Posterior vena cava (tissue), 2 donors: Measurements from ENCODE around the gene WSCD1. TPM values are rescaled to one million over a fixed set of nuclear protein-coding genes. Genes with fewer than 3 reads are reported as not detected.
A peak's percentile ranks its signal among the peaks of the same experiment; 100 is the strongest.

Source experiments
- DNase-seq: peaks from one replicate; pipeline ENCODE4 v3.0.0-alpha.2; 2020; ENCODE audit warnings: low spot score
- intact Hi-C, 2 donors: fragments of 100-400 bp; cut with DNase I; formaldehyde crosslinking; loops; one replicate each; pipeline versions ENCODE4 v1.14.1 to v1.14.2; 2022 to 2023
- total RNA-seq, 2 donors: library from RNA; stranded (reverse); fragmentation: NEBNext Ultra II Directional; extraction: Animal tissue kit (Norgen Biotek cat#: 25700); gene quantifications; one replicate each; pipeline ENCODE4 v1.2.1, GENCODE V29; 2021
- donor health status: DM: yes; HTN: yes; CAD: no.
- donor health status: DM: yes; HTN: yes; CAD: no.

Gene WSCD1
- total RNA-seq, 2 donors from 2014 or later, result 4.2 to 6.0 TPM

GRCh38 chr17:6079960-6080359, 9.8 kb downstream of the WSCD1 start:
- intact Hi-C loops, result no loop called here
- no peak for DNase-seq

DNA sequence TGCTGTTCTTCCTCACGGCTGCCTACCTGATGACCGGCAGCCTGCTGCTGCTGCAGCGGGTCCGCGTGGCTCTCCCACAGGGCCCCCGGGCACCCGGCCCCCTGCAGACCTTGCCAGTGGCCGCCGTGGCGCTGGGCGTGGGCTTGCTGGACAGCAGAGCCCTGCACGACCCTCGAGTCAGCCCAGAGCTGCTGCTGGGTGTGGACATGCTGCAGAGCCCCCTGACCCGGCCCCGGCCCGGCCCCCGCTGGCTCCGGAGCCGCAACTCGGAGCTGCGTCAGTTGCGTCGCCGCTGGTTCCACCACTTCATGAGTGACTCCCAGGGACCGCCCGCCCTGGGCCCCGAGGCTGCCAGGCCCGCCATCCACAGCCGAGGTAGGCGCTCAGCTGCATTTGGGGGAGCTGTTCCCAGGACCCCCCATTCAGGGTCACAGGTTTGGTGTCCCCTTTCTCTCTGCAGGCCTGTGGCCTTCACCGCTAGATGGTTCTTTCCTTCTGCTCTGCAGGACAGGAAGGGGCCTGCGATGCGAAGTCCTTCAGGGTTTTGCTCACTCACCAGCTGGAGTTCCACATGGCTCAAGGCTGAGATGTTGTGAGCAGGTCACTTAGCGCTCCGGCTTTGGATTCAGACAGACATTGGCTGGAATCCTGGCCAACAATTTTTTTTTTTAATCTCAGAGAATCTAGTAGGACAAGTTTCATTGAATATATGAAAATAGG, 10.7 kb downstream of the WSCD1 start:
- DNase-seq, result no peak
- intact Hi-C loops, result no loop called here

DNA sequence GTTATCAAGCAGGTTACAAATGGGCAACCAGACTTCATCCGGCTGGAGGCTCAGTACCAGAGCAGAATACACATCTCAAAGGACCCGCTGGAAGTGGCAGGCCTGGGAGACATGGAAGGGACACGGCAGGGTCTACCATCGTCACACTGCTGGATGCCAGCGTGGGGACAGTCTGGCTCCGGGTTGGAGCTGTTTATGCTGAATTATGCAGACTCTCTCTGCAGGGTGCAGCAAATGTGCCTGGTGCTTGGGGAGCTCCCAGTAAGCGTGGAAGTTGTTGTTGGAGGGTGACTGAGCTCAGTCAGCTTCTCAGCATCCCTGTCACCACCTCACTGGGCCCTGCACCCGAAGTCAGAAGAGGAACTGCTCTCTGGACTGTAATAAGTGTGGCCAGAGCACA, 12.2 kb downstream of the WSCD1 start:
- intact Hi-C loops, result no loop called here
- no peak for DNase-seq

DNA sequence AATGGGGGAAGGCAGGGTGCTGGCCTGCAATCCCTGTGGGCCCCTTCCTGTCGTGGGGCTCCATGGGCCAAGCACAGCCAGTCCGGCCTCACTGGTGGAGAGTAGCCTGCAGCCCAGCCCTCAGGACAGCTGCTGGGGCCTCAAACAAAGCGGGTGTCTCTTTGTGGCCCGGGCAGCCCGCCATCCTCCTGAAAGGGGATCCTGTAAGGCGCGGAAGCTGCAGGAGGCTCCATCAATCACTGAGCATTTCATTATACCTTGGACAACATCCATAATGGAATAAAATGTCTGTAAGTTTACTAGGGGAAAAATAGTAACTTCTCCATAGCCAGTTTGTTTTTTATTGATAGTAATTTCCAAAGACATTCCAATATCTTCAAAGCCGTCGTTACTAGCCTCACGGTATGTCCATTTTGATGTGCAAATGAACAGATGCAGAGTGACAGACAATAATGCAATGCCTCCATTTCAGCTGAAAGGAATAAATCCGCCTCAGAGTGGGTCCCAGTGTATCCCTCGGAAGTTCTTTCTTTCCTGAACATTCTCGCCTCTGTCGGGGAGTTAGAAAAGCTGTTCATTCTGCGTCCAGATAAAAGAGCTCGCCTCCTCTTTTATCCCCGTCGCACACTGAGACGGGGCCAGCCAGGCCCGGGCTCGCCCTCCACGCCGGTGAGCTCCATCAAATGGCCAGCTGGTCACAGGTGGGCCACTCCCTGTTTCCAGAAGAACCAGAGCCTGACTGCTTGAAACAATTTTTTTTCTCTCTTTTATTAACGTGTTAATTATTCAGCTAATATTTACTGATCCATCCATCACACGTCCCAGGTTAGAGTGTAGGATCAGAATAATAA, 14.4 kb downstream of the WSCD1 start:
- no peak for DNase-seq
- intact Hi-C loops, result no loop called here

- intact Hi-C loops, result no loop called here
- no peak for DNase-seq
Observed at GRCh38 chr17:6085812-6086211, 15.6 kb downstream of the WSCD1 start.

DNA sequence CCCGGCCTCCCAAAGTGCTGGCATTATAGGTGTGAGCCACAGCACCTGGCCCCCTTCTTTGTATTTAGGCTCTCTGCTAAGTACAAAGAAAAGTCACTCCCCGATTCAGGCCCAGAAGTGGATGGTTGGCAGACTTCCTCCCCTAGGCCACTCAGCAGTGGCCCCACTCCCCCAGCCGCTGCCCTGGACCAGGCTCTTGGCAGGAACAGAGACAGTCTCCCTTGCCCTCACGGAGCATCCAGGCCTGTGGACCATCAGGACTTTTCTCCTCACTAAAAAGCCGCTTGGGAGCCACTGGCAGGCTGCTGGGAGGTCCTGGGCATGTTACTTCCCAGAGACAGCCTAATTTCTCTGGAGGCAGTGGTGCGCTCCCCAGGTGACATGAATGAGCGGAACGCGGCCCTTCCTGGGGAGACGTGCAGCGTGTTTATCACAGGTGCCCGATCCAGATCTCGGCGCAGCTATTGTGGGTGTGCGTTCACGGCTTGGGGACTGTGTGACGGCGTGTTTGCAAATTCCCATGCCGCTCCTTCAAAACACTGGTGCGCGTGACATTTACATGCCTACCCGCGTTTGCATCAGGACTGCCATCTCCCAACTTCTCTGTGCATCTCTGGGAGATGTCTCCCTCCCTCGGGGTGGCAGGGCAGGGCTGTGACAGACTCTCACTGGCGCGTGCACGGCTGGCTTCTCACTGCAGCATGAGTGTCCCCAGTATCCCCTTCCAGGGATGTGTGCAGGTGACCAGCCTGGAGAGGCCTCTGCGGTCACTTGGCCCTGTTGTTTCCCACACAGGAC, 16.6 kb downstream of the WSCD1 start:
- DNase-seq, result no peak
- intact Hi-C loops, result no loop called here

DNA sequence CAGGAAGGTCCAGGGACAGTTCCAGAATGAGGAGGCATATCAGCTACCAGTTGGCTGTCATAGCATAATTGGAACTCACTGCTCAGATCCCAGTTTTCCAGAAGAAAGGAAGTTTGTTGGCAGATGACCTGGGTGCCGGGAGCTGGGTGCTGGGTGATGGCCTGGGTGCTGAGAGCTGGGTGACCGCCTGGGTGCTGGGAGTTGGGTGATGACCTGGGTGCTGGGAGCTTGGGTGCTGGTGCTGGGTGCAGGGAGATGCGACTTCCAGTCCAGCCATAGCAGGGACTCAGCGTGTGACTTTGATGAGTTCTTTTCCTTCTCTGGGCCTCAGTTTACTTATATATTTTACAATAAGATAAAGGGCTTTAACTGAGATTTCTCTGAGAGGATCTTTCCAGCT, 18.0 kb downstream of the WSCD1 start:
- intact Hi-C loops, result no loop called here
- peak; percentile 42 for DNase-seq

DNA sequence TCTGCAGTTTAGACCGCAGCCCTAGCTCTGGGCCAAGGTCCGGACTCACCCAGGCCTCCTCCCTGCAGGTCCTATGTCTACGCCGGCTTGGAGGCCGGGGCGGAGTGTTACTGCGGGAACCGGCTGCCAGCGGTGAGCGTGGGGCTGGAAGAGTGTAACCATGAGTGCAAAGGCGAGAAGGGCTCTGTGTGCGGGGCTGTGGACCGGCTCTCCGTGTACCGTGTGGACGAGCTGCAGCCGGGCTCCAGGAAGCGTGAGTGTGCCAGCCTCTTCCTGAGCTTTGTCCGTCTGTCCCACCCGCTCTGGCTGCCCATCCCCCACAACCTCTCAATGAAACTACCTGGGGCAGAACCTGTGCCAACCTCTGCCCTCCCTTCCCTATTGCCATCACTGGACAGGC, 20.1 kb downstream of the WSCD1 start:
- peak; percentile 75 for DNase-seq

DNA sequence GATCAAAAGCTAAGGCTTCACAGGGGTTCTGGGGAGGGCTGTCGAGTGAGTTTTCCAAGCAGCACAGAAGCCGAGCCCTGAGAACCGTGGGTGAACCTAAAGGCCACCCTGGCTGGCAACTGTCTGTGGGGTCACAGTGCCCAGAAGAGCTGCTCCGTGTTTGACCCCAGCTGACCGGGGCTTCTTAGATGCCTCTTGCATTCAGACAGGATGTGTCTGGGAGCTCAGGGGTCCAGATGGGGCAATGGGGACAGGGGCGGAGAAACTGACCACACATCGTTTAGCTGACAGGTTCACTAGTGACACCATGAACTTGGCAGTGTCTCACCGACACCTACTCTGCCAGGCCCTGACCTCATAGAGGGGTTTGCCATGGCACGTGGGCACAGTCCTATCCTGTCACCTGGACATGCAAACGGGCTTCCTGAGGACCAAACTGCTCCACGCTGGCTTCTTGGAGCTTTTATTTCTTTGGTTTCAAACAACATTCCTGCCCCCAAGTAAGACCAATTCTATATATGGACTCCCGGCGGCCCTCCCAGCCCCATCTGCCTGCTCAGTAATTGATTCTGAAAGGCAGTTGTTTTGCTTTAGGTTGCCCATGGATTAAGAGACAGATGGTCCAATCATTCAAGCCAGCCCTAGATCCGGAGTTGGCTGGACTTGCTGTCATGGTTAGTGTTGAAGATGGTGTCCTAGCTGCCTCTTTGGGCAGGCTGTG, 22.2 kb downstream of the WSCD1 start:
- intact Hi-C loops, result loop anchor here in 1 of 2 donors (10.0 kb wide), 1 partner anchor 868 kb away; no protein-coding TSS in a partner anchor
- DNase-seq, result peak; percentile 61

More for the DNA sequence above, 20.1 kb downstream of the WSCD1 start:
- intact Hi-C loops, result loop anchor here in 1 of 2 donors (10.0 kb wide), 1 partner anchor 865 kb away; no protein-coding TSS in a partner anchor

DNA sequence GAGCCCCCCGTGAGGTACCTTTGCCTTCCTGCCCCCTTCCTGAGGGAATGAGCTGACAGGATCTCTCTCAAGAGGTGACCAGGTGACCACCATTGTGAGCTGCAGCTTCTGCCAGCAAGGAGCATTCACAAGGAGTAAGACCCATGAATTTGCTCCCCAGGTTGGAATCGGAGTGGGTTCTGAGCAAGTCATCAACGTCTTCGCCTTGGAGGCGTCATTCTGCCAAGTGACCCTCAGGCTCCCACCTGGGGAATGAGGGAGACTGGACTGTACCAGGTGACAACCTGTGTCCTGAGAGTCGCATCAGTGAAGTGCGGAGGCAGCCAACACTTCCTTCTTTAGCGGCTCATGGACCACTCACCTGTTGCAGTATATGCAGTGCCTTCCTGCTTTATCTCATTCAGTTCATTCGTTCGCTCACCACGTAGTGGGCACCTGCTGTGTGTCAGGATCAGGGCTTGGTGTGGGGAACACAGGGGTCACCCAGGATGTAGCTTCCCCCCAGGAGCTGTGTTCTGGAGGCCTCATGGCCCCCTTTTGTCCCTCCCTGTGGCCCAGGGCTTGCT, 22.8 kb downstream of the WSCD1 start:
- DNase-seq, result peak; percentile 37
- intact Hi-C loops, result loop anchor here in 1 of 2 donors (10.0 kb wide), 1 partner anchor 868 kb away; no protein-coding TSS in a partner anchor

DNA sequence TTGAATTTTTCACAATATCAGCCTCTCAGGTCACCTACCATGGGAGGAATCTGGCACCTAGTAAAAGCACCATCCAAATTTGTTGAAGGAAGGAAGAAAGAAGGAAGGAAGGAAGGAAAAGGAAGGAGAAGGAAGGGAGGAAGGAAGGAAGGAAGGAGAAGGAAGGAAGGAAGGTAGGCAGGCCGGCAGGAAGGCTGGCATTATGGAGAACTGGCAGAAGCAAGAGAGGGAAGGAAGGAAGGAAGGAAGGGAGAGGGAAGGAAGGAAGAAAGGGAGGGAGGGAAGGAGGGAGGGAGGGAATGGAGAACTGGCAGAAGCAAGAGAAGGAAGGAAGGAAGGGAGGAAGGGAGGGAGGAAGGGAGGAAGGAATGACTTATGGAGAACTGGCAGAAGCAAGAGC, 24.3 kb downstream of the WSCD1 start:
- intact Hi-C loops, result loop anchor here in 1 of 2 donors (10.0 kb wide), 1 partner anchor 870 kb away; no protein-coding TSS in a partner anchor
- DNase-seq, result no peak

DNA sequence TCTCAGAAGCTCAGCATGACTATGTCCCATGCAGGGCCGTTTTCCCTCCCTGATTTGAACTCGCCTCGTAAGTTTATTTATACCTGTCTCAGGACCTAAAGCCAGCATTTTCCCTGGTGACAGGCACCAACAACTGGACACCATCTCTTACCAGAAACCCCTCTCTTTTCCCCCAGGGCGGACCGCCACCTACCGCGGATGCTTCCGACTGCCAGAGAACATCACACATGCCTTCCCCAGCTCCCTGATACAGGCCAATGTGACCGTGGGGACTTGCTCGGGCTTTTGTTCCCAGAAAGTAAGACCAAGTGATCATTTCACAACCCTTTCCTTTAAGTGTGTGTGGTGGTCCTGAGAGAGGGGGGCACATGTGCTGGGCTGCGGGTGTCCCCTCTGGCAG, 24.7 kb downstream of the WSCD1 start:
- no peak for DNase-seq
- intact Hi-C loops, result loop anchor here in 1 of 2 donors (10.0 kb wide), 1 partner anchor 870 kb away; no protein-coding TSS in a partner anchor

GRCh38 chr17:6095501-6095900, 25.3 kb downstream of the WSCD1 start:
- intact Hi-C loops, result loop anchor here in 1 of 2 donors (10.0 kb wide), 1 partner anchor 871 kb away; no protein-coding TSS in a partner anchor

DNA sequence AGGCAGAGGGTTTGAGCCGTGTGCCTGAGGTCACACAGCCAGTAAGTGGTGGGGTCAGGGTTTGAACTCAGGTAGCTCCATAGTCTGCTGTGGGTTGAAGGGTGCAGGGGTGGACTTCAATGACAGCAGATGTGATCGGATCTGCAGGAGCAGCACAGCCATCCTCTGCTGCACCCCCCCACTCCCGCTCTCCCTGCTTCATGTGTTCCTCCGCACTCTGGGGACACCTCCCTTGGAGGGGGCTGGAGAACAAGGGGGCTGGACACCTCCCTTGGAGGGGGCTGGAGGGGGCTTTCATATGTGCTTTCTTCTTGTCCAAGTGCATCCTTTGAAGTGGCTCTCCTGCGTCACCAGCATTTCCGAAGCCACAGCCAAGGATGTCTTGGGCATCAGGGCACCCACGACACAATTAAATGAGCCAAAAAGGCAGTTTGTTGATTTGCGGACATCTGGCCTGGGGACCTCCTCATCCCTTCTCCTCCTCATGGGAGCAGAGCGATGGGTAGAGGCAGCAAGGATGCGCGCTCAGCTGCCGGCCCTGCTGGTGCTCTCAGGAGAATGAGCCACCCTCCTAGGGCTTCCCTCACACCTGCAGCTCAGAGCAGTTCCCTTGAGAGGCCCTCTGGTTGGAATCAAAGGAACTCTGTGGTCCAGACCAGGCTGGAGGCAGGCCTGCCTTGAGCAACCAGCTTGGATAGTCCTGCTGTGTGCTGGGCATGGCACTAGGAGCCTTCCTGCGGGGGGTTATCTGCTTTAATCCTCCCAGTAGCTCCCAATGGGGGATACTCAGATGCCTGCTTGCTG, 26.2 kb downstream of the WSCD1 start:
- peak; percentile 63 for DNase-seq
- intact Hi-C loops, result loop anchor here in 1 of 2 donors (10.0 kb wide), 1 partner anchor 872 kb away; no protein-coding TSS in a partner anchor

More at GRCh38 chr17:6095501-6095900, 25.3 kb downstream of the WSCD1 start:
- DNase-seq, result peak; percentile 42

- intact Hi-C loops, result loop anchor here in 1 of 2 donors (10.0 kb wide), 1 partner anchor 872 kb away; no protein-coding TSS in a partner anchor
- peak; percentile 61 for DNase-seq
Observed at GRCh38 chr17:6097005-6097279, 26.8 kb downstream of the WSCD1 start.

- intact Hi-C loops, result loop anchor here in 1 of 2 donors (10.0 kb wide), 1 partner anchor 873 kb away; no protein-coding TSS in a partner anchor
- peak; percentile 66 for DNase-seq
Observed at GRCh38 chr17:6098050-6098822, 28.1 kb downstream of the WSCD1 start.

DNA sequence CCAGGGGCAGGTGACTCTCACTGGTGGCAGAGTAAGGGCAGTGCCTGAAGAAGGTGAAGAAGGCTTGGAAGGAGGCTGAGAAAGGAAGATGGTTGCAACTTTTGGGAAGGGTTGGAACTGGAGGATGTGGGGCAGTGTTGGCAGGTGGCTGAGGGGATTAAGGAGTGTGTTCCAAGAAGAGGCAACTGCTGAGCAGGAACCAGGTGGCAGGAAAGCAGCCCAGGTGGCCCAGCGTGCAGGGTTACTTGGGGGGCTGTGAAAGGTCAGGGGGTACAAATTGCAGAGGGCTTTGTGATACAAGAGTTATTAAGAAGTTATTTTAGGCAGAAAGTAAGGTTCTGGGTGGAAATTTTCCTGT, 28.6 kb downstream of the WSCD1 start:
- intact Hi-C loops, result loop anchor here in 1 of 2 donors (10.0 kb wide), 1 partner anchor 874 kb away; no protein-coding TSS in a partner anchor
- peak; percentile 36 for DNase-seq
